HepG2 (cell line): ENCODE measurements around the gene ABCE1. TPM values are rescaled to one million over a fixed set of nuclear protein-coding genes. Genes with fewer than 3 reads are reported as not detected.

Experiments used
- ATAC-seq: fragments of 200-7000 bp; cut with Tn5 transposase; 3 replicates; pipeline ENCODE4 v1.9.1; 2020; ENCODE audit warnings: mild to moderate bottlenecking, moderate library complexity
- BruUV-seq: library from RNA; stranded (reverse); fragments of 400-500 nt; replicated peaks from 2 replicates; lab custom pipeline; 2021; lab: Mats Ljungman, UMichigan
- CTCF ChIA-PET: fragments of 300-600 bp; formaldehyde crosslinking; extraction: SDS; loops from one replicate; lab custom pipeline; 2021; ENCODE audit warnings: low total read pairs, inconsistent platforms, low intra/inter-chr PET ratio; lab: Yijun Ruan, JAX
- POLR2A ChIA-PET: fragments of 350-600 bp; sonication (Branson Sonifier 250); formaldehyde crosslinking; loops from one replicate; lab custom pipeline; 2020; ENCODE audit warnings: antibody characterized with exemption, inconsistent platforms; lab: Yijun Ruan, JAX
- DNase-seq: peaks from one replicate; pipeline ENCODE4 v3.0.0-alpha.2; 2015; ENCODE audit warnings: low spot score
- FAIRE-seq: peaks from 3 replicates; lab custom pipeline; 2011; peaks lifted over from hg19 to GRCh38; lab: Jason Lieb, UNC
- H2AFZ ChIP-seq: one replicate; pipeline ENCODE4 v1.6.1; 2011; ENCODE audit warnings: low read length, inconsistent platforms
- H3K27ac ChIP-seq: fragments of 300-600 bp; 3 replicates; pipeline ENCODE4 v1.8.0; 2011; ENCODE audit warnings: mixed run types, mild to moderate bottlenecking, mixed read lengths, low read length, inconsistent platforms; ENCODE audit not compliant: insufficient read depth; ENCODE audit errors: extremely low read length
- H3K27me3 ChIP-seq, 2 experiments: fragments of 200-600 bp in 1 of 2; 2 replicates in 1 of 2; 3 replicates in 1 of 2; pipeline versions ENCODE4 v1.6.0 to v1.8.0; 2011; ENCODE audit warnings: low read length in 2 of 2, mild to moderate bottlenecking in 2 of 2, moderate library complexity in 2 of 2, inconsistent platforms in 1 of 2; ENCODE audit not compliant: insufficient read depth in 2 of 2, control insufficient read depth in 1 of 2
- H3K36me3 ChIP-seq, 2 experiments: fragments of 200-600 bp in 1 of 2; replicated peaks in 1 of 2; 2 replicates in 1 of 2; 3 replicates in 1 of 2; pipeline versions ENCODE4 v1.5.1 to v1.8.0; 2011; ENCODE audit warnings: low read length in 2 of 2, inconsistent platforms in 1 of 2; ENCODE audit not compliant: insufficient read depth in 2 of 2, control insufficient read depth in 1 of 2
- H3K4me1 ChIP-seq: 2 replicates; pipeline ENCODE4 v1.5.1; 2012; ENCODE audit warnings: low read length, inconsistent platforms; ENCODE audit not compliant: insufficient read depth
- H3K4me2 ChIP-seq: 2 replicates; pipeline ENCODE4 v1.6.0; 2011; ENCODE audit warnings: low read depth, low read length, inconsistent platforms
- H3K4me3 ChIP-seq, 3 experiments: fragments of 200-600 bp in 1 of 3; sonication (generic), shearing (Covaris generic) in 1 of 3; replicated peaks in 1 of 3; 2 replicates each; pipeline ENCODE4 v1.5.1; 2011 to 2016; ENCODE audit warnings: low read length in 3 of 3, inconsistent platforms in 2 of 3, low read depth in 2 of 3, mild to moderate bottlenecking in 2 of 3, control low read depth in 1 of 3, mixed read lengths in 1 of 3; ENCODE audit not compliant: insufficient read depth in 1 of 3
- H3K79me2 ChIP-seq: one replicate; pipeline ENCODE4 v1.6.1; 2011; ENCODE audit warnings: low read length, inconsistent platforms; ENCODE audit not compliant: insufficient read depth
- H3K9ac ChIP-seq: 2 replicates; pipeline ENCODE4 v1.6.0; 2011; ENCODE audit warnings: mild to moderate bottlenecking, low read depth, low read length, inconsistent platforms; ENCODE audit not compliant: insufficient read depth
- H3K9me3 ChIP-seq: 2 replicates; pipeline ENCODE4 v1.5.1; 2012; ENCODE audit warnings: mild to moderate bottlenecking, low read length
- H4K20me1 ChIP-seq: 2 replicates; pipeline ENCODE4 v1.6.0; 2011; ENCODE audit warnings: inconsistent platforms, mild to moderate bottlenecking, low read length, moderate library complexity; ENCODE audit not compliant: insufficient read depth
- FOXA3 ChIP-seq: IDR thresholded peaks from 2 replicates; pipeline ENCODE4 v1.6.1; 2016; ENCODE audit warnings: missing genetic modification reagents, missing compliant biosample characterization
- NFE2L1 ChIP-seq: sonication (generic); formaldehyde crosslinking; IDR thresholded peaks from 2 replicates; pipeline ENCODE4 v1.4.0; 2020; ENCODE audit warnings: missing genetic modification reagents, mild to moderate bottlenecking, borderline replicate concordance
- ZFP36 ChIP-seq: fragments of 150-350 bp; IDR thresholded peaks from 2 replicates; pipeline ENCODE4 v1.6.1; 2018; ENCODE audit warnings: borderline replicate concordance, low read length, low read depth; ENCODE audit not compliant: partially characterized antibody
- ZNF432 ChIP-seq: sonication (generic); formaldehyde crosslinking; IDR thresholded peaks from 2 replicates; pipeline ENCODE4 v1.5.0; 2020; ENCODE audit warnings: missing genetic modification reagents, mild to moderate bottlenecking, borderline replicate concordance
- WGBS: methylation state at CpG from one replicate; pipeline ENCODE4 v1.1.6; 2017; ENCODE audit warnings: low lambda C conversion rate; 5-methylcytosine and 5-hydroxymethylcytosine counted together
- in situ Hi-C: cut with HindIII; loops from 2 replicates; pipeline ENCODE4 v1.10.0; 2017; ENCODE audit warnings: low pct_unique_long_range_greater_than_20kb; ENCODE audit not compliant: extremely low pct_ligation_motif_present
- intact Hi-C: fragments of 100-400 bp; cut with micrococcal nuclease; formaldehyde crosslinking; loops from one replicate; pipeline ENCODE4 v1.10.0; 2022; ENCODE audit not compliant: unreplicated experiment
- polyA plus RNA-seq, 8 experiments: library from polyadenylated mRNA; depleted of rRNA in 3 of 8; stranded (reverse) in 7 of 8; unstranded in 1 of 8; fragments of >200 nt; fragmentation: Illumina TruSeq in 4 of 8; extraction: Trizol in 4 of 8; gene quantifications; 2 replicates each; pipeline versions ENCODE4 v1.2.1 to v1.2.3, GENCODE V29; 2011 to 2016; ENCODE audit warnings: low read depth in 4 of 8, missing spikeins in 1 of 8, mixed read lengths in 1 of 8; ENCODE audit not compliant: insufficient read depth in 1 of 8
- total RNA-seq, 5 experiments: library from RNA; depleted of rRNA; stranded (reverse); fragments of >200 nt; fragmentation: Illumina TruSeq; extraction: Trizol; gene quantifications; 2 replicates each; pipeline ENCODE4 v1.2.3, GENCODE V29; 2016; ENCODE audit warnings: low read depth in 1 of 5
- TF ChIP-seq, protein P1 (sequence below): fragments of 450-650 bp; IDR thresholded peaks from 2 replicates; pipeline ENCODE4 v1.6.1; 2016
- TF ChIP-seq, protein P2 (sequence below): sonication (generic); formaldehyde crosslinking; IDR thresholded peaks from 2 replicates; pipeline ENCODE4 v1.4.0; 2020; ENCODE audit warnings: mild to moderate bottlenecking, missing genetic modification reagents

The ABCE1 gene
- total and polyA plus RNA-seq, 2 of the 13 experiments (the other 11 are each of a cell fraction or from before 2014, with no cell fraction given): 50.8 to 139 TPM

DNA sequence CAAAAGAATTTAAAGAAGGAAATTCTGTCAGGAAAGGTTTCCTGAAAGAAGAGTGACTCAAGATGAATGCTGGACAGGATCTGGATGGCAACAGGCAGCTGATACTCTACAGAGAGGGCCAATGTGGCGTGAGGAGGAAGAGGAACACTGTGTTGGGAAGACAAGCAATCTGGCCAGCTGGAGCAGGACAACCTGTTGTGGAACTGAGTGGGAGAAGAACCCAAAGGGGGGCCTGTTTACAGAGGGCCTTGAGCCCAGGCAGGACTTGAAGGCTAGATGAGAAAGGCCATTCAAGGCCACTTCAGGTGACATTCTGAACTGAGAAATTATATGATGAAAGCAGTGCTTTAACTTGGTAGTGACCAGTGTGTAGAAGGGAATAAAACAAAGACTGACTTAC, 73.8 kb downstream of the ABCE1 start (continued):
- TF ChIP-seq FOXA3 (peak; percentile 82), NFE2L1 (no peak), ZNF432 (CRISPR knock-in tag) (no peak)
- TF ChIP-seq, protein P1, sequence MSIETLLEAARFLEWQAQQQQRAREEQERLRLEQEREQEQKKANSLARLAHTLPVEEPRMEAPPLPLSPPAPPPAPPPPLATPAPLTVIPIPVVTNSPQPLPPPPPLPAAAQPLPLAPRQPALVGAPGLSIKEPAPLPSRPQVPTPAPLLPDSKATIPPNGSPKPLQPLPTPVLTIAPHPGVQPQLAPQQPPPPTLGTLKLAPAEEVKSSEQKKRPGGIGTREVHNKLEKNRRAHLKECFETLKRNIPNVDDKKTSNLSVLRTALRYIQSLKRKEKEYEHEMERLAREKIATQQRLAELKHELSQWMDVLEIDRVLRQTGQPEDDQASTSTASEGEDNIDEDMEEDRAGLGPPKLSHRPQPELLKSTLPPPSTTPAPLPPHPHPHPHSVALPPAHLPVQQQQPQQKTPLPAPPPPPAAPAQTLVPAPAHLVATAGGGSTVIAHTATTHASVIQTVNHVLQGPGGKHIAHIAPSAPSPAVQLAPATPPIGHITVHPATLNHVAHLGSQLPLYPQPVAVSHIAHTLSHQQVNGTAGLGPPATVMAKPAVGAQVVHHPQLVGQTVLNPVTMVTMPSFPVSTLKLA: no peak
- TF ChIP-seq, protein P2, sequence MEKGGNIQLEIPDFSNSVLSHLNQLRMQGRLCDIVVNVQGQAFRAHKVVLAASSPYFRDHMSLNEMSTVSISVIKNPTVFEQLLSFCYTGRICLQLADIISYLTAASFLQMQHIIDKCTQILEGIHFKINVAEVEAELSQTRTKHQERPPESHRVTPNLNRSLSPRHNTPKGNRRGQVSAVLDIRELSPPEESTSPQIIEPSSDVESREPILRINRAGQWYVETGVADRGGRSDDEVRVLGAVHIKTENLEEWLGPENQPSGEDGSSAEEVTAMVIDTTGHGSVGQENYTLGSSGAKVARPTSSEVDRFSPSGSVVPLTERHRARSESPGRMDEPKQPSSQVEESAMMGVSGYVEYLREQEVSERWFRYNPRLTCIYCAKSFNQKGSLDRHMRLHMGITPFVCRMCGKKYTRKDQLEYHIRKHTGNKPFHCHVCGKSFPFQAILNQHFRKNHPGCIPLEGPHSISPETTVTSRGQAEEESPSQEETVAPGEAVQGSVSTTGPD (CRISPR knock-in tag): no peak

DNA sequence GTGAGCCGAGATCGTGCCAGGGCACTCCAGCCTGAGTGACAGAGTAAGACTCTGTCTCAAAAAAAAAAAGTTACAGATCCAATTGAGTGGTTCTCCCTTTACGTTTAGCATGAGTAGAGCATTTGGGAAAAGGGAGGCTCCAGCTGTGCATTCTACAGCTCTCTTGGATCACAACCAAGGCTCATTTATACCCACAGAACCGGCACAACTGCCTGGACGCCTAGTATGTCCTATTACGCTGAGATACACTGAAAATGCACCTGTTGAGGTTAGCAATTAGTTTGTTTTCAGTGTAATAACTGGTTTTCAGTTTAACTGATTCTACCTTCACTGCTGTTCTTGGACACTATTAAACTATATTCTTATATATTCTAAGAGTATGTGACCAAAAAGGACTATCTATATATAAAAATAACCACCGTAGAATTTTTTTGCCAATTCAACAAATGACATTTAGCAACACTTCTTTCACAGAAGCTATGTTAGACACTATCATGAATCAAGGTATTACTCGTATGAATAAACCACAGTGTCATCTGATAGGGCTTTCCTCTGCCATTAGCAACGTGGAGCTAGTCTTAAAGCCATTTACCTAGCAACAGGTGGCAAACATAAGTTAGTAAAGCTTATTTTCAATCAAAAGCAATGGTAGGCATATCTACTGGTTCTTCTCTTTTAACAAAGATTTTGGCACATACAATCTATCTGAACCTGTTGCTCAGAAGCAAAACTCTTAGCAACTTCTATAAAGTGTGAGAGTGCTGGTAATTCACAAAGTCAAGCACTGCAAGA, 78.7 kb downstream of the ABCE1 start:
- no peak for ATAC-seq
- H3K4me1 ChIP-seq: peaks cover 43% of the 10 kb centered on the region
- H3K36me3 ChIP-seq: peaks cover 2 to 25% of the 10 kb centered on the region in 2 experiments; a peak in 3 of 5 replicates
- H3K9me3 ChIP-seq: no peaks in the 10 kb centered on the region
- 83% methylated on average over 9 of the region's 9 CpGs for WGBS
- H3K27me3 ChIP-seq: peaks cover 0 to 4% of the 10 kb centered on the region in 2 experiments; a peak in 1 of 5 replicates
- H3K27ac ChIP-seq: peak overlapping the region; percentile 92
- peak overlapping the region; percentile 75 to 84 (median 78); a peak in 5 of 6 replicates for H3K4me3 ChIP-seq
- intact Hi-C loops: no loop called here
- peaks cover 20% of the 10 kb centered on the region for H4K20me1 ChIP-seq
- no peak for TF ChIP-seq ZFP36
- FAIRE-seq: no peak
- H3K9ac ChIP-seq: peak overlapping the region; percentile 87
- no peak for DNase-seq
- in situ Hi-C loops: no loop called here
- ChIA-PET POLR2A (no interaction called here), CTCF (no interaction called here)
- peaks cover 62% of the 10 kb centered on the region for H3K79me2 ChIP-seq
- no peak overlapping the region for H2AFZ ChIP-seq
- H3K4me2 ChIP-seq: peak overlapping the region; percentile 99
- BruUV-seq: no TSS peak
